CD4-positive, alpha-beta T cell treated with Interleukin-2 at 100 ng/mL for 4 hours (primary cell): ENCODE data around the gene FUBP3.
"Not testable (repeated sequence)": the region's sequence is repeated elsewhere in the genome, so short reads cannot be mapped to it uniquely, and the experiment has no call there.

Source experiments
- DNase-seq: peaks from one replicate; pipeline ENCODE4 v3.0.0-alpha.2; 2020; ENCODE audit warnings: low spot score

The FUBP3 gene

DNA sequence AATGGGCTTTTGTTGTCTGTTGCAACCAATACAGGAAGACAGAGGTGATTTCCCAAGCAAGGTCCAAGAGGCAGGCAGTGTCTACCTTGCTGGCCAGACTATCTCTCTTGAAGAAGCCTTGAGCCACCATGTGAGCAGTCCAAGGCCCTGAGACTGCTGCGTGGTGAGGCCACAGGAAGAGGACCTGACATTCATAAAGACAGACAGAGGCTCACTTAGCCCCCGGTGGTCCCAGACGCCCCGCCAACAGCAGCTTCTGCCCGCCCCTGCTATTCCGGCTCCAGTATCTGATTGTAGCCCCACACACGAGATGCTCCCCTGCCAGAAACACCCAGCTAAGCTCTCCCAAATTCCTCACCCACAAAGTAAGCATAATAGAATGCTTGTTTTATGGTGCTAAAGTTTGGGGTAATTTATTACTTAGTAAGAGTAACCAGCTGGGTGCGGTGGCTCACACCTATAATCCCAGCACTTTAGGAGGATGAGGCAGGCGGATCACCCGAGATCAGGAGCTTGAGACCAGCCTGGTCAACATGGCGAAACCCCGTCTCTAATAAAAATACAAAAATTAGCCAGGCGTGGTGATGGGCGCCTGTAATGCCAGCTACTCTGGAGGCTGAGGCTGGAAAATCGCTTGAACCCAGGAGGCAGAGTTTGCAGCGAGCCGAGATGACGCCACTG, 22.8 kb upstream of the FUBP3 start:
- DNase-seq, result no peak

DNA sequence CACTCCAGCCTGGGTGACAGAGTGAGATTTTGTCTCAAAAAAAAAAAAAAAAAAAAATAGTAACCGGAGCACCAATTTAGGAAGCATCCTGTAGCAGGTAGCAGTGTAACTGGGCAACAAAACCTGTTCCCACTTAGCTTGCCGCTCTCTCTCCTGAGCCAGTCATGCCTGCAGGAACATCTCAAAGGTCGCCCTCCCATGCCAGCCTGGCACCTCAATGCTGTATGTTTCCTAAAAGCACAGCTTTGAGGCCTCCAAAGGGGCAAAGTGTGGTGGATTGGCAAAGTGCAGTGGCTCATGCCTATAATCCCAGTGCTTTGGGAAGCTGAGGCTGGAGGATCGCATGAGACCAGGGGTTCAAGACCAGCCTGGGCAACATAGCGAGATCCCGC, 22.3 kb upstream of the FUBP3 start:
- no peak for DNase-seq

GRCh38 chr9:130561056-130561455, 18.3 kb upstream of the FUBP3 start:
- no peak for DNase-seq

- not testable (repeated sequence) for DNase-seq
Observed at GRCh38 chr9:130562525-130562924, 16.9 kb upstream of the FUBP3 start.

GRCh38 chr9:130563797-130564196, 15.6 kb upstream of the FUBP3 start:
- no peak for DNase-seq

- no peak for DNase-seq
Observed at GRCh38 chr9:130565792-130566191, 13.6 kb upstream of the FUBP3 start.

DNA sequence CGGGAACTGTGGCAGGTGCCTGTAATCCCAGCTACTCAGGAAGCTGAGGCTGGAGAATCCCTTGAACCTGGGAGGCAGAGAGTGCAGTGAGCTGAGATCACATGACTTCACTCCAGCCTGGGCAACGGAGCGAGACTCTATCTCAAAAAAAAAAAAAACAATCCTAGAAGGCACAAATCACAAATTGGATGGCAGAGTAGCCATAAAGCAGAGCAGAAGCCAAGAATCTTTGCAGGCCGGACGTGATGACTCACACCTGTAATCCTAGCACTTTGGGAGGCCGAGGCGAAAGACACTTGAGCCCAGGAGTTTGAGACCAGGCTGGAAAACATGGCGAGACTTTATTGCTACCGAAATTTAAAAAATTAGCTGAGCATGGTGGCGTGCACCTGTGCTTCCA, 9.2 kb upstream of the FUBP3 start:
- no peak for DNase-seq

DNA sequence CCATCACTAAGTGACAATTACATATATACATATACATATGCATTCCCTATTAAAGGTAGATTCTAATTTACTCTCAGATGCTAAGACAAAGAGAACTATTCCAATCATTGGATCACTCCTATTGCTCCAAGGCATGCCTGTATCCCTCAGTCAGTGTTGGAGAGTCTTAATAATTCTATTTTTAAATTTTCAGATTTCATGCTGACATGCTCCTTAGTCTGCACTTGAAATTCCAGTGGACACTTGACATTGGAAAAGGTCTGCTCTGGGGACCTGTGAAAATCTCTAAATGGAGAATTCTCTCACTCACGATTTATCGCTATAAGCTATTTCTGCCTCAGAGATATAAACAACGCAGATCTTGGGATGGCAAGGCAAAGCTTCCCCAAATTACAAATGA, 3.9 kb upstream of the FUBP3 start:
- no peak for DNase-seq

DNA sequence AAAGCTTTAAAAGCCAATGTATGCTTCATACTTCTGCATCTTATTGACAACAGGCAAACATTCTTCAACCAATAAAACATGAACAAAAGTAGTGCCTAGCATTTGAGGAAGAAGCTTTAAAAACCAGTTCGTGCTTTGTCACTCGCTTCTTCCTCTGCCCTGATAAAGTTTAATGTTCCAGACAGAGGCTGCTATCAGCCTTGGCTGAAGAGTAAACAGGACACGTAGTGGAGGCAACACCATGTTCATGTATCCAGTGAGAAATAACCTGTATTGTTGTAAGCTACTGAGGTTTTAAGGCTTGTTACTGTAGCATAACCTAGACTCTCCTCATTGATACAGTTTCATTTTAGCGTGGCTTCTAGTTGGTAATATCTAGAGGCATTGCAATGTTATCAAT, 3.2 kb upstream of the FUBP3 start:
- no peak for DNase-seq

DNA sequence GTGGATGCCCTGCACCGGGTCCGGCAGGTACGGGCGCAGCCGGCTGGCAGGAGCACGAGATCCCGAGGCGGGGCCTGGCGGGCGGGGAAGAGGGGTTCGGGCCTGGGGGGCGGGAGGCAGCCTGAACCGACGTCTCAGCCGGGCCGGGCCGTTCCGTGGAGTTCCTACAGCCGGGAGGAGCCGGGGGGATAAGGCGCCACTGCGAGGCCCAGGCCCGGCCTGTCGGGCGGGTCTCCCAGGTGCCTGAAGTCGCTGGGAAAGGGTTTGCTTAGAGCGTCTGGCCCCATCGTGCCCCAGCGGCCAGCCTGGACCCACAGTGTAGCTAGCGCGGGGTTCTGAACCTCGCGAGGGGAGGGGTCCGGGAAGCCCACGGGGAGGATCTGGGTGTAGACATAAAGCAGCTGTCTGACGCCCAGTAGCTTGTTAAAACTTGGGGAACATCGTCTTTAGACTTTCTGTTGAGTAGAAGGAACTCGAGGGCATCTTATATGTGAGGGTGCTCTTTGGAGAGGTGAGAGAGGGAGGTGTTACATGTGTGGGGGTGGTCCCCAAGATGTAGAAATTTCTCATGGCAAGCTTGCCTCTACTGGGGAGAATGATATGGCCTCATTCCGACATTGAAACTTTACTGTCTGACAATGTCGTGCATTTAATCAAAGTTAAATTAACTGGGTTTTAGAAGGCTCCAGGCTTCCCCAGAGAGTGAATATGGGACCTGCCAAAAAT, 524 bp downstream of the FUBP3 start:
- peak; percentile 0 for DNase-seq

DNA sequence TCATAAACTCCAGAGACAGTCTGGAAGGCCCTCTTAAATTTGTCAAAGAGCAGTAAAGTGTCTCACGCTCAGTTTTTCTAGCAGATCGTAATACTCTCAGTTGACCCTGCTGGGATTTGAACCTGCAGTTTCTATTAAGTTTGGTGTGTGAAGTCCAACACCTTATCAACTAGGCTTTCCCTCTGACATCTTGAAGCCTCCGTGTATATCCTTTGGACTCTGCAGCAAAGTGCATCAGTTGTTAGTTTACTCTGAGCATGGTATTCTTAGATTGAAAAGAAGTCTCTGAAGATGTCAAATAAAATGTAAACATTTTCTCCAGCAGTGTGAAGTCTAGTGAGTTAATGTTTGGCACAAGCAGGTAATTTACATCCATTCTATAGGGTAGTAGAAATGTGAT, 2.4 kb downstream of the FUBP3 start:
- DNase-seq, result no peak

DNA sequence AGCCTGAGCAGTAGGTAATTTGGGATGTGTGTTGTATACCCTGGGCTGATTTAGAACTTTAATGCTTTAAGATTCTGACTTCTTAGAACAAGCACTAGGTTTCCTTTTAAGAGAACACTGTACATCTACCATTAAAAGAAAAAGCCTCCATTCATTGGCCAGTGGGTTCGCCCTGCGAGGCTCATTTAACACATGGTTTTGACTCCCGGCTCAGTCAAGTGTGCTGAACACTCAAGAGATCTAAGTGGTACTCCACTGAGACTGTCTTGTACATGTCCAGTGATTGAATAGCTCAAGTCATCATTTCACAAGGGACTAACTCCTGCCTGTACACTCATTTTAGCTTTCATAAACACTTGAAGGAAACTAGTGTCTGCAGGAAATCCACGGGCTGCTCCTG, 3.9 kb downstream of the FUBP3 start:
- DNase-seq, result no peak

DNA sequence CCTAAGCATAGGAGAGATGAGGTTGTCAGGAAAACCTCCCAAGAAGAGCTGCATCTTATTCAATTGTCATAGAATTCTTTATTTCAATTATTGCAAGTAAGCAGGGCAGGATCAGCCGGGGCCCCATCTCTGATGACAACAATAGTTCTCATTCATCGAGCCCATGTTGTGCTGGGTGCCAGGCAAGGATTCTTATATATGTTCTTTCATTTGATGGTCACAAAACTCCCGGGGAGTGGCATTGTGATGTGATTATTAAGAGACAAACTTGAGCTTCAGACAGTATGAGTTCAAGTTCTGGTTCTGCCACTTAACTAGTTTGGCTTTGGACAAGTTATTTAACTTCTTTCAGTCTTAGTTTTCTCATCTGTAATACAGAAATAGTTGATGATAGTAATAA, 8.5 kb downstream of the FUBP3 start:
- no peak for DNase-seq

- no peak for DNase-seq
Observed at GRCh38 chr9:130588416-130588815, 9.0 kb downstream of the FUBP3 start.

DNA sequence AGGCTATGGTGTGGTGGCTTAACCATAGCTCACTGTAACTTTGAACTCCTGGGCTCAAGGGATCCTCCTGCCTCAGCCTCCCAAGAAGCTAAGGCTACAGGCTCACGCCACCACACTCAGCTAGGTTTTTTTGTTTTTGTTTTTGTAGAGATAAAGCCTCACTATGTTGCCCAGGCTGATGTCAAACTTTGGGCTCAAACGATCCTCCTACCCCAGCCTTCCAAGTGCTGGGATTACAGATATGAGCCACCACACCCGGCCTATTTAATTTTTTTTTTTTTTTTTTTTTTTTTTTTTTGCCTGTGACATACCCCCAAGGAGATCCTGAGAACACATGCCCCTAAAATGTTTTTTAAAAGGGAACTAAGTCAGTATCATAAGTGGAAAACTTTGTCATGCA, 10.4 kb downstream of the FUBP3 start:
- DNase-seq, result no peak

DNA sequence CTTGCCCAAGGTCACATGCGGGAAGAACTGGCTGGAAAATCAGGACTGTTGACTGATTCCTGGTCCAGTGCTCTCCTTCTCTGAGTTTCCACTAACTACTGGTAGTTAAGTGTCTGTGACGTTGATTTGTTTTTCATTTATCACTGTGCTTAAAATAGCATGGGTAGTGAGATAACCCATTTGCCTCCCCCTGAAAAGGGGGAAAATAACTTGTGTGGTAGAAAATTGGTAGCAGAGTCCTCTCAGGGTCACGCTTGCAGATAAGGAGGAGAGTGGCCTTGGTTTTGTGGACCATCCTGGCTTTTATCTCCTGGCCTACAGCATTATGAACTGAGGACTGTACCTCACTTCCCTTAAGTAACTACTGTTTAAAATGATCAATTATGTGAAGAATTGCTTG, 10.9 kb downstream of the FUBP3 start:
- DNase-seq, result no peak

GRCh38 chr9:130593020-130593419, 13.6 kb downstream of the FUBP3 start:
- DNase-seq, result no peak

DNA sequence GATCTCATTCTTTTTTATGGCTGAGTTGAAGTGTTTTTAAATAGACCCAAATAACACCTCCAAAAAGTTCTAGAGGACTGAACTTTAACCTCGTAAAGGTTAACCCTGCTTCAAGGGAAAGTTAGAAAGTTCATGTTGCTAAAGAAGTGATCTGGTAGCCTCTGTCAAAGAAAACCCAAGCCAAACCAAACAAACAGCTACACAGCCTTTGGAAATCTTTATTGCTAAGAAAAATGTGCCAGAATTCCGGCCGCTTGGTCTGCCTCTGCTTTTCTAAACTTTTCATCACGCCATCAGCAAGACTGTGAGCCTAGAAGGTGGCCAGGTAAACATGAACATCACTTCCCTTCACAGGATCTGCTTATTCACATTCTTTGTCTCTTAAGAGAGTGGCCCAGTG, 17.9 kb downstream of the FUBP3 start:
- no peak for DNase-seq

GRCh38 chr9:130598188-130598587, 18.8 kb downstream of the FUBP3 start:
- no peak for DNase-seq

- DNase-seq, result no peak
Observed at GRCh38 chr9:130599625-130600024, 20.2 kb downstream of the FUBP3 start.

DNA sequence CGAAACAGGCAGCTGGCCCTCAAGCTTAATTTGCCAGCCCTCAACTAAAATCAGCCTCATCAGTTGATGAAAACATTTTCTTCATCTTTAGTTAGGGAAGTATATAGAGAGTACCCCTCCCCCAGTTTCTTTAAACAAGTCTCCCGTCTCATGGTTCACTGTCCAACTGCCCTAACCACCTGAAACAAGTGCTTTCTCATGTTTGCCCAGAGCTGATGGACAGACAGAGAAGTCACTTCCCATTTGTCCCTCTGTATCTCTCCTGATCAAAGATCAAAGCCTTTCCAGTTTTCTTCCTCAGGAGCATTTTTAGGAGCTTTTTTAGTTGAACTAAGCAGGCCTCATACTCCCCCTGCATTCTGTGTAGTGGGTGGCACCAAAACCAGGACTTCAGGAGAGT, 21.7 kb downstream of the FUBP3 start:
- DNase-seq, result no peak

DNA sequence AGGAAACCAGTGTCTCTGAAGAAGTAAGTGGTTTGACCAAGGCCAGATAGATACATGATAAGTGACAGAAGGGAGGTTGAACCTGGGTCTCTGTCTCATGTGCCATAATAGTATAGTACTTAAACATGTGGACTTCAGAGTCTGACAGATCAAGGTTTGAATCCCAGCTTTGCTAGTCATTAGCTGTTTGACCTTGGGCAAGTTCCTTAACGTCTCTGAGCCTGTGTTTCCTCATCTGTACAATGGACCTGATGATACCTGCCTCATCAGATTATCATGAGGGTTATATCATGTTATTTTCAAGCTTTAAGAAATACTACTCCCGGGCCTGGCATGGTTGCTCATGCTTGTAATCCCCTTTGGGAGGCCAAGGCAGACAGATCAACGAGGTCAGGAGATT, 24.9 kb downstream of the FUBP3 start:
- no peak for DNase-seq

GRCh38 chr9:130606887-130607600, 27.7 kb downstream of the FUBP3 start:
- DNase-seq, result no peak
